Lower lobe of right lung (tissue), 2 donors: ENCODE results near the gene IL1A. TPM values are rescaled to one million over a fixed set of nuclear protein-coding genes. Genes with fewer than 3 reads are reported as not detected.
A peak's percentile ranks its signal among the peaks of the same experiment; 100 is the strongest.

ENCODE experiments used
- ATAC-seq, 2 donors: fragments of 200-7000 bp; cut with Tn5 transposase; one replicate each; pipeline ENCODE4 v1.9.1; 2020 to 2022; ENCODE audit warnings: mild to moderate bottlenecking in 2 of 2, moderate library complexity in 2 of 2
- DNase-seq: peaks from one replicate; pipeline ENCODE4 v3.0.0-alpha.2; 2020
- H3K27ac ChIP-seq: fragments of 200-600 bp; one replicate; pipeline ENCODE4 v1.8.0; 2022
- H3K27me3 ChIP-seq: fragments of 200-600 bp; one replicate; pipeline ENCODE4 v1.8.0; 2022; ENCODE audit warnings: low read depth
- H3K36me3 ChIP-seq: fragments of 200-600 bp; one replicate; pipeline ENCODE4 v1.8.0; 2022; ENCODE audit warnings: mild to moderate bottlenecking
- H3K4me1 ChIP-seq: fragments of 200-600 bp; one replicate; pipeline ENCODE4 v1.8.0; 2022
- H3K4me3 ChIP-seq: fragments of 200-600 bp; one replicate; pipeline ENCODE4 v1.8.0; 2022; ENCODE audit warnings: mild to moderate bottlenecking
- H3K9me3 ChIP-seq: fragments of 200-600 bp; one replicate; pipeline ENCODE4 v1.8.0; 2022
- intact Hi-C: fragments of 100-400 bp; cut with DNase I; formaldehyde crosslinking; loops from one replicate; pipeline ENCODE4 v1.11.0; 2022
- total RNA-seq: library from RNA; stranded (reverse); fragmentation: NEBNext Ultra II Directional; extraction: Animal tissue kit (Norgen Biotek cat#: 25700); gene quantifications from one replicate; pipeline ENCODE4 v1.2.1, GENCODE V29; 2021
- TF ChIP-seq, protein P1 (sequence below): fragments of 200-600 bp; IDR thresholded peaks from one replicate; pipeline ENCODE4 v1.8.0; 2022; ENCODE audit warnings: antibody characterized with exemption, mild to moderate bottlenecking
- donor health status: DM: no; HTN: yes; CAD: no; lungs with severe emphysema.

IL1A gene
- total RNA-seq, 1 donor from 2014 or later: 2.1 TPM

DNA sequence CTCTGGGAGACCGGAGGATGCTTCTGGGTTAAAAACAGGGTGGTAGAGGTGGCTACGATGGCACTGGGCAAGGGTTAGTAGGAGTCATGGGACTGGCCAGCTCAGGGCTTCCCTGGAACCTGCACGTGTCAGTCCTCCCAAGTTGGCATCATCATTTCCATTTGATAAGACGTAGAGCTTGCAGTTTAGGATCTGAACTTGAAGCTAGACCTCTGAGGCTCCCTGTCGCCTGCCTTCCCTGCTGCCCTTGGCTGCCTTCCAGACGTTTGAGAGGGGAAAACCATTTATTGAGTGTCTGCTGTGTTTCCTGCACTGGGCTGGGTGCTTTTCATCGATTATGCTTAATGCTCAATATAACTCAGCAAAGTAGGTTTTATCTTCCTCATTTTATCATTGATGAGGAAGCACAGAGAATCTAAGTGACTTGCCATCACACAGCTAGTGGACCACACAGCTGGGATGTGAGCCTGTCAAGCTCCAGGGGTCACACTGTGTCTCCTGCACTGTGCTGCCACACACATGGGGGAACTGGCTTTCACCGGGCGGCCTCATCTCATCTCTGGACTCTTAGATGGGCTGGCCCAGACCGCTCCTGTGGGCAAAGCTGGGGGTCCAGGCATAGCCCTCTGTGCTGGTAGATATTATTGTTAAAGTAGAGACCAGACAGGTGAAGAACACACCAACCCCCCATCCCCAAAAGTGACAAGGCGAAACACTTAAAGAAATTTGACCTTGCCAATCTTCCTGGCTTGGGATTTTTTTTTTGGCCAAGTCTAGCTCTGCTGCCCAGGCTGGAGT, 55.7 kb downstream of the IL1A start:
- no peak for ATAC-seq
- no peak overlapping the region for H3K27ac ChIP-seq
- TF ChIP-seq, protein P1, sequence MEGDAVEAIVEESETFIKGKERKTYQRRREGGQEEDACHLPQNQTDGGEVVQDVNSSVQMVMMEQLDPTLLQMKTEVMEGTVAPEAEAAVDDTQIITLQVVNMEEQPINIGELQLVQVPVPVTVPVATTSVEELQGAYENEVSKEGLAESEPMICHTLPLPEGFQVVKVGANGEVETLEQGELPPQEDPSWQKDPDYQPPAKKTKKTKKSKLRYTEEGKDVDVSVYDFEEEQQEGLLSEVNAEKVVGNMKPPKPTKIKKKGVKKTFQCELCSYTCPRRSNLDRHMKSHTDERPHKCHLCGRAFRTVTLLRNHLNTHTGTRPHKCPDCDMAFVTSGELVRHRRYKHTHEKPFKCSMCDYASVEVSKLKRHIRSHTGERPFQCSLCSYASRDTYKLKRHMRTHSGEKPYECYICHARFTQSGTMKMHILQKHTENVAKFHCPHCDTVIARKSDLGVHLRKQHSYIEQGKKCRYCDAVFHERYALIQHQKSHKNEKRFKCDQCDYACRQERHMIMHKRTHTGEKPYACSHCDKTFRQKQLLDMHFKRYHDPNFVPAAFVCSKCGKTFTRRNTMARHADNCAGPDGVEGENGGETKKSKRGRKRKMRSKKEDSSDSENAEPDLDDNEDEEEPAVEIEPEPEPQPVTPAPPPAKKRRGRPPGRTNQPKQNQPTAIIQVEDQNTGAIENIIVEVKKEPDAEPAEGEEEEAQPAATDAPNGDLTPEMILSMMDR: no peak
- H3K27me3 ChIP-seq: no peaks in the 10 kb centered on the region
- H3K4me1 ChIP-seq: peaks cover 6% of the 10 kb centered on the region
- H3K4me3 ChIP-seq: no peak overlapping the region
- intact Hi-C loops: no loop called here
- no peak for DNase-seq
- no peaks in the 10 kb centered on the region for H3K36me3 ChIP-seq
- H3K9me3 ChIP-seq: no peaks in the 10 kb centered on the region

DNA sequence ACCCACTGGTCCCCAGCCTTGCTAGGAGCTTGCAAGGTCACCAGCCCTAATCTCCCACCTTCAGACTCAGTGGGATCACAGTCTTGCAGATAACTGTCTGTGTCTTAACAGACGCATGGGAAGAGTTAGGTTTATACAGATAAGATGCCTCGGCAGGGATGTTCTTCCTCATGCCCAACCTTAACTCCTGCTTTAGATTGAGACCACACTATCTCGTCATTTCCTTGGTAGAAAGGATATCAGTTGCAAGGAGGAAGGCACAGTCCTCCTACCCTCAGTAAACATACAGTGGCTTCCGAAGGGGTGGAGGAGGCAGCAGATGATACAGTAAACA, 56.3 kb downstream of the IL1A start:
- TF ChIP-seq, protein P1: no peak
- DNase-seq (no peak), ATAC-seq (no peak)
- no peak overlapping the region for H3K4me3 ChIP-seq
- no peak overlapping the region for H3K27ac ChIP-seq
- intact Hi-C loops: no loop called here
- H3K9me3 ChIP-seq: no peaks in the 10 kb centered on the region
- peaks cover 6% of the 10 kb centered on the region for H3K4me1 ChIP-seq
- no peaks in the 10 kb centered on the region for H3K36me3 ChIP-seq
- H3K27me3 ChIP-seq: no peaks in the 10 kb centered on the region

DNA sequence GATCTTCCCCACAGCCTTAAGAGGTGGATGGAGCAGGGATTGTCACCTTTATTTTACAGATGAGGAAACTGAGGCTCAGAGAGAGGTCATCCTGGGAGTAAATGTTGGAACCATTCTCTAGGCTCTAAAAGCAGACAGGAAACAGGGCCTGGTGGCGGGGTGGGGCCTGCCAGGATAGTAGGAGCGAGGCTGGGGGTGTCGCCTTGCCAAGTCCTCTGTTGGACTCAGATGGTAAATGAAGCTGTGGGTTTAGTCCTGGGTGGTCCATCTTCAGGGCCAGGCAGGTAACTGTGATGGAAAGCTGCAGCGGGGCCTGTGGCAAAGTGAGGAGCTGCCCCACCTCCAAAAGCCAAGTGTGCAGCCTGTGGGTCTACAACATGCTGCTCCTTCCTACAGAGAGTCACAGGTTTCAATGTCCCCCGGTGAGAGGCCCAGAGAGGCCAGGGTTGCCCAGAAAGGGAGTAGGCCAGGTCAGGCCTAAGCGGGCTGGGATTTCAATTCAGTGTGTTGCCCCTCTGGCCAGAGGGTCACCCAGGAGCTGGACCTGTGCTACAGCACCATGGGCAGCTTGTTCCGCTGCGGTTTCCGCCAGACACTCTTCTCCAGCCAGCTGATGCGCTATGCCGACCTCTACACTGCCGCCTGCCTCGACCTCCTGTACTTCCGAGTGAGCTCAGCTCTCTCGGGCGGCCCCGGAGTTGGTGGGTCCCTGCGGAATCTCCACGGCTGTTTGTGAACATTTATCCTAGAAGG, 56.8 kb downstream of the IL1A start:
- Histone ChIP-seq H3K27ac (no peak overlapping the region), H3K27me3 (no peaks in the 10 kb centered on the region)
- no peak for DNase-seq

DNA sequence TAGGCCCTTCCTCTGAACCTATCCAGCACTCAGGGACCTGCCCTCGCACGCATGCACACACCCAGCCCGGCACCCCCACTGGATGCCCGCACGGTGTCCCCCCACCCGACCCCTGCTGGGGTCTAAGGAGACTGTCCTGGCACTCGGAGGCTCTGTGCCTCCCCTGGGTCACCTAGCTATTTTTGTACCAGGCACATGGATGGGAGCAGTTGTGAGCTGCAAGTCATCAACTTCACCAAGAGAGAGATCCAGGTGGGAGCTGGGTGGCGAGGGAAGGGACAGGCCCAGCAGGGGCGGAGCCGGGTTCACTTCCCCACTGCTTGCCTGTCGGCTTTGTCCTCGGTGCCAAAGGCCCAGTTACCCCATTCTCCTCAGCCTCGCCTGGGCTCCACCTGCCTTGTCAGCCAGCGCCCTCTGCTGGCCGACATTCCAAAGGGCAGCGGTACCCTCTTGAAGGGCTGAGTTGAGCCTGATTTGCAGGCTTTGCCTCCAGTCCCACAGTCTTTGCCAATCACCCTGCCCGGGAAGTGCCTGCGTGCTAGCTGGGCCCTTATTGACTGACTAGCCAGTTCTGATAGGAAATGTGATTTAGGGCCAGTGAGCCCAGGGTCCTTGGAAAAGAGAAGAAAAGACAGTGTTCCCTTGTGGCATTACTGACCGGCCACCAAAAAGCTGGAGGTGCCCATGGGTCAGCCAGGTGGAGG, 57.7 kb downstream of the IL1A start:
- Histone ChIP-seq H3K4me1 (peaks cover 6% of the 10 kb centered on the region), H3K9me3 (no peaks in the 10 kb centered on the region), H3K27ac (no peak overlapping the region), H3K27me3 (no peaks in the 10 kb centered on the region), H3K4me3 (no peak overlapping the region), H3K36me3 (no peaks in the 10 kb centered on the region)
- ATAC-seq (peak; percentile 94 to 95), DNase-seq (peak; percentile 95)
- TF ChIP-seq, protein P1: peak; percentile 96
- intact Hi-C loops: no loop called here

More for the DNA sequence above, 56.8 kb downstream of the IL1A start:
- peaks cover 6% of the 10 kb centered on the region for H3K4me1 ChIP-seq
- H3K36me3 ChIP-seq: no peaks in the 10 kb centered on the region
- no peak overlapping the region for H3K4me3 ChIP-seq
- intact Hi-C loops: no loop called here
- no peaks in the 10 kb centered on the region for H3K9me3 ChIP-seq
- ATAC-seq: no peak
- TF ChIP-seq, protein P1: no peak

DNA sequence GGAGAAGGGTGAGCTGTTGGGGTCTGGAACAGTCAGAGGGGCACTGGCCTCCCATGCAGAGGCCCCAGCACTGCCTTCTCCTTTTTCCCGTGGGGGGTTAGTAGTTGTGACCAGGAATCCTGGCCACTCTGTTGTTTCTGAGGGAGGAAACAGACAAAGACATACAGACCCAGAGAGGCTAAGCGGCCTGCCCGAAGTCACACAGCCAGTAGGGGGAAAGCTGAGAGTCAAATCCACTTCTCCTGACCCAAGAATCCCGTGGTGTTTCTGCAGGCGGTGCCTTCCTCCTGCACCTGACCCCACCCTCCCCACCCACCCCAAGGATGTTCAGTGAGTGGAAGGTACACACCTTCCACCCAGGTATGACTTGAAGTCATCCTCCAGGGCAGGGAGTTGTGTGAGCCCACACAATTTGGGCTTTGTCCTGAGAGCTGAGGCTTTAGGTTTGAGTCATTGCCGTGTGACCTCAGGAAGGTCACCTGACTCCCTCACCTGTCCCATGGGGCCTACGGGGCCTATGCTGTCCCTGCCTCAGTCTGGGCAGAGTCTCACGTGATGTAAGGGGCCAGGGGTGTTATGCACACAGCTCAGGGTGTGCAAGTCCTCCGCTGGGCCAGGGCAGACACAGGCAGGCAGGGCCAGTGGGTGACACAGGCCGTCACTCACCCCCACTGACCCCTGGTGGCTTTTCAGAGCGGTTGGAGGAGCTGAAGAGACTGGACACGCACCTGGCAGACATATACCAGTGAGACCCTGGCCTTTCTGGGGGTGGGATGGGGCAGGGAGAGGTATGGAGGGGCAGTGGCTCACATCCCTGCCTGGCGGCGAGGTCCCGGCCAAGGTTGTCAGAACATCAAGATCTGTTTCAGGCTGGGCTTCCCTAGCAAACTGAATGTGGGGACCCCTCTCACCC, 58.5 kb downstream of the IL1A start:
- H3K27ac ChIP-seq: no peak overlapping the region
- H3K4me1 ChIP-seq: peaks cover 6% of the 10 kb centered on the region
- intact Hi-C loops: no loop called here
- ATAC-seq: peak in 1 of 2 donors; percentile 1
- H3K4me3 ChIP-seq: no peak overlapping the region
- no peaks in the 10 kb centered on the region for H3K36me3 ChIP-seq
- no peaks in the 10 kb centered on the region for H3K27me3 ChIP-seq
- no peaks in the 10 kb centered on the region for H3K9me3 ChIP-seq
- TF ChIP-seq, protein P1: no peak
- no peak for DNase-seq
